Aorta (tissue), 5 donors: ENCODE data around the gene MAPK9. TPM values are rescaled to one million over a fixed set of nuclear protein-coding genes. Genes with fewer than 3 reads are reported as not detected.

Experiments used
- ATAC-seq: fragments of 200-7000 bp; cut with Tn5 transposase; one replicate; pipeline ENCODE4 v1.9.1; 2022; ENCODE audit warnings: moderate library complexity; ENCODE audit not compliant: low FRiP score
- DNase-seq, 2 donors: peaks; one replicate each; pipeline ENCODE4 v3.0.0-alpha.2; 2020
- H3K27ac ChIP-seq, 2 donors: one replicate each; pipeline ENCODE4 v1.5.1; 2013; ENCODE audit warnings: low read length in 2 of 2, mild to moderate bottlenecking in 2 of 2, moderate library complexity in 2 of 2, control low read depth in 1 of 2, inconsistent platforms in 1 of 2, low read depth in 1 of 2
- H3K27me3 ChIP-seq, 2 donors: one replicate each; pipeline ENCODE4 v1.6.1; 2013; ENCODE audit warnings: control low read depth in 1 of 2, low read length in 1 of 2, mild to moderate bottlenecking in 1 of 2, moderate library complexity in 1 of 2; ENCODE audit not compliant: insufficient read depth in 2 of 2, control insufficient read depth in 1 of 2
- H3K36me3 ChIP-seq, 2 donors: one replicate each; pipeline ENCODE4 v1.6.1; 2013; ENCODE audit warnings: control low read depth in 1 of 2, low read length in 1 of 2, mild to moderate bottlenecking in 1 of 2; ENCODE audit not compliant: insufficient read depth in 2 of 2, control insufficient read depth in 1 of 2
- H3K4me1 ChIP-seq, 2 donors: one replicate each; pipeline ENCODE4 v1.6.1; 2013; ENCODE audit warnings: low read length in 2 of 2, control low read depth in 1 of 2, mild to moderate bottlenecking in 1 of 2, moderate library complexity in 1 of 2; ENCODE audit not compliant: insufficient read depth in 2 of 2, control insufficient read depth in 1 of 2
- H3K4me3 ChIP-seq, 2 donors: one replicate each; pipeline ENCODE4 v1.5.1; 2013; ENCODE audit warnings: low read length in 2 of 2, control low read depth in 1 of 2, mild to moderate bottlenecking in 1 of 2
- H3K9me3 ChIP-seq: one replicate; pipeline ENCODE4 v1.6.1; 2013; ENCODE audit warnings: mild to moderate bottlenecking, low read length; ENCODE audit not compliant: control insufficient read depth
- whole genome bisulfite sequencing, 2 donors: extraction: QIAGEN DNeasy Blood & Tissue Kit; methylation state at CpG; one replicate each; pipeline ENCODE4 v1.1.7; 2013; 5-methylcytosine and 5-hydroxymethylcytosine counted together
- intact Hi-C, 2 donors: fragments of 100-400 bp; cut with DNase I; formaldehyde crosslinking; loops; one replicate each; pipeline versions ENCODE4 v1.14.2 to v1.15.0; 2022
- polyA plus RNA-seq, 2 donors: library from polyadenylated mRNA; stranded (reverse); fragments of 200-250 nt; gene quantifications; one replicate each; pipeline ENCODE4 v1.2.3, GENCODE V29; 2013
- total RNA-seq, 2 donors: library from RNA; stranded (reverse); fragmentation: NEBNext Ultra II Directional; extraction: Animal tissue kit (Norgen Biotek cat#: 25700); gene quantifications; one replicate each; pipeline ENCODE4 v1.2.1, GENCODE V29; 2021
- donor health status: healthy with polysubstance abuse.
- donor health status: Bipolar disorder and iron deficiency.
- donor health status: DM: no; HTN: no; CAD: no.
- donor health status: DM: no; HTN: no; CAD: no.
- donor health status: DM: yes; HTN: yes; CAD: no.

Gene MAPK9
- total and polyA plus RNA-seq, 4 donors: 15.8 to 36.4 (median 26.7) TPM

DNA sequence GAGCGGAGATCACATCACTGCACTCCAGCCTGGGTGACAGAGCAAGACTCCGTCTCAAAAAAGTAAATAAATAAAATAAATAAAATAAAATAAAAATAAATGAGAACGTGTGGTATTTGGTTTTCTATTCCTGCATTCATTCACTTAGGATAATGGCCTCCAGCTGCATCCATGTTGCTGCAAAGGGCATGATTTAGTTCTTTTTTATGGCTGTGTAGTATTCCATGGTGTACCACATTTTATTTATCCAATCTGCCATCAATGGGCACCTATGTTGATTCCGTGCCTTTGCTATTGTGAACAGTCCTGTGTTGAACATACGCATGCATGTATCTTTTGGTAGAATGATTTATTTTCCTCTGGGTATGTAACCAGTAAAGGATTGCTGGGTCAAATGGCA, 74.1 kb downstream of the MAPK9 start:
- no peaks in the 10 kb centered on the region for H3K4me1 ChIP-seq
- WGBS, 2 donors: 92 to 94% methylated on average over 5 of the region's 5 CpGs
- H3K27me3 ChIP-seq: no peaks in the 10 kb centered on the region
- peaks cover 22% of the 10 kb centered on the region for H3K9me3 ChIP-seq
- ATAC-seq (no peak), DNase-seq (no peak)
- H3K4me3 ChIP-seq: no peak overlapping the region
- H3K36me3 ChIP-seq: no peaks in the 10 kb centered on the region
- no peak overlapping the region for H3K27ac ChIP-seq
- intact Hi-C loops: no loop called here

DNA sequence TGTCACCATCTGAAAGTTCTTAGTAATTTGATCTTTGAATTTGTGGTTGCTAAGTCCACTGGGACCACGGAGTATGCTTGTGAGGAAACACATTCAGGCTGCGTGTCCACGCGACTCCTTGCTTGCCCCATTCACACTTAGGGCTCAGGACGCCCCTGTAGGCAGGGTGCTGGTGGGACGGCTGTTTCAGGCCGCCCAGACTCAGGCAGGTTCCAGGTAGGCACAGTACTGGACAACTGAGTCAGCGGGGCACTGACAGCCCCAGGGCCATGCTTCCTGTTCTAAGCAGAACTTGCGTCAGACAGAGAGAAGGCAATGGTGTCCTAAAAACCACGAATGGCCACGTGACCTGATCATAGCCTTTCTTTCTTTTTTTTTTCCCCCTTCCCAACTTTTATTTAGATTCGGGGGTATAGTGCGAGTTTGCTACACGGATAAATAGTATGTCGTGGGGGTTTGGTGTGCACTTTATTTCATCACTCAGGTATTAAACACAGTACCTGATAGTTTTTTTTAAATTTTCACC, 75.2 kb downstream of the MAPK9 start:
- no peaks in the 10 kb centered on the region for H3K36me3 ChIP-seq
- intact Hi-C loops: no loop called here
- peaks cover 17% of the 10 kb centered on the region for H3K9me3 ChIP-seq

DNA sequence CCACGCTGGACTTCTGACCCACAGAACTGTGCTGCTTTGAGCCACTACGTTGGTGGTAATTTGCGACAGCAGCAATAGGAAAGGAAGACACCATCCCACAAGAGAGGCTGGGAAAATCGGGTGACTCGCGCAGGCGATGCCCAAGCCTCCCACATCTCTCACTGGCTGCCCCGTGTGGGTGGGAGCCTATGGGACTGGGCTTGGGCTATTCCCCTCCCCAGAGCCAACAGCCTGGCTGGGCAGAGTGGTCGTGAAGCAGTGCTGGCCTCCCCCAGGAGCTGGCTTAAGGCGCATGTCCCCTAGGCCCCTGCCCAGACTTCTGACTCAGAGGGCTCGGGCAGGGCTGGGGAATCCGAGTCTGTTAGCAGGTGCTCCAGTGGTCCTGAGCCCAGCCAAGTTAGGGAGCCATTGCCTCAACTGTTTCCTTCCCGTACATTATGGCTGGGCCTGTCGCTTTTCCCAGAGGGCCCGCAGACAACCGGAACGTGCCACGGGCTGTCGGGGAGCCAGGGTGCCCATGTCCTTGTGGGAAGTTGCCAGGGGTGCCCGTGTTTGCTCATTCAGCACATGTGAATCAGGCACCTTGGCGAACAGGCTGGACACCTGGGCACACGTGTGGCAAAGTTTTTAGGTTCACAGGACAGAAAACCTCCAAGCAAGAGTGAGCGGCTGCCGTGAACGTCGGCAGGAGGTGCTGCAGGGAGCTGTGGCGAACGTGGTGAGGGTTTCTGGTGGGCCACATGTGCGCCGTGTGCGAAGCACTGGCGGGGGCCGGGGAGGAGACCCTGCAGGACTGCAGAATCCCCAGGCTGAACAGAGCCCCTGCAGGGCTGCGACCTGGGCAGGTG, 75.9 kb downstream of the MAPK9 start:
- ATAC-seq (no peak), DNase-seq (no peak)
- H3K27me3 ChIP-seq: no peaks in the 10 kb centered on the region
- H3K4me1 ChIP-seq: no peaks in the 10 kb centered on the region
- peaks cover 17% of the 10 kb centered on the region for H3K9me3 ChIP-seq
- 87 to 88% methylated on average over 34 of the region's 34 CpGs for WGBS, 2 donors
- no peak overlapping the region for H3K27ac ChIP-seq
- intact Hi-C loops: no loop called here
- H3K36me3 ChIP-seq: no peaks in the 10 kb centered on the region
- H3K4me3 ChIP-seq: no peak overlapping the region

More for the DNA sequence above, 75.2 kb downstream of the MAPK9 start:
- Histone ChIP-seq H3K4me1 (no peaks in the 10 kb centered on the region), H3K27me3 (no peaks in the 10 kb centered on the region), H3K27ac (no peak overlapping the region), H3K4me3 (no peak overlapping the region)
- ATAC-seq: no peak
- WGBS, 2 donors: 92 to 93% methylated on average over 15 of the region's 15 CpGs
- no peak for DNase-seq

DNA sequence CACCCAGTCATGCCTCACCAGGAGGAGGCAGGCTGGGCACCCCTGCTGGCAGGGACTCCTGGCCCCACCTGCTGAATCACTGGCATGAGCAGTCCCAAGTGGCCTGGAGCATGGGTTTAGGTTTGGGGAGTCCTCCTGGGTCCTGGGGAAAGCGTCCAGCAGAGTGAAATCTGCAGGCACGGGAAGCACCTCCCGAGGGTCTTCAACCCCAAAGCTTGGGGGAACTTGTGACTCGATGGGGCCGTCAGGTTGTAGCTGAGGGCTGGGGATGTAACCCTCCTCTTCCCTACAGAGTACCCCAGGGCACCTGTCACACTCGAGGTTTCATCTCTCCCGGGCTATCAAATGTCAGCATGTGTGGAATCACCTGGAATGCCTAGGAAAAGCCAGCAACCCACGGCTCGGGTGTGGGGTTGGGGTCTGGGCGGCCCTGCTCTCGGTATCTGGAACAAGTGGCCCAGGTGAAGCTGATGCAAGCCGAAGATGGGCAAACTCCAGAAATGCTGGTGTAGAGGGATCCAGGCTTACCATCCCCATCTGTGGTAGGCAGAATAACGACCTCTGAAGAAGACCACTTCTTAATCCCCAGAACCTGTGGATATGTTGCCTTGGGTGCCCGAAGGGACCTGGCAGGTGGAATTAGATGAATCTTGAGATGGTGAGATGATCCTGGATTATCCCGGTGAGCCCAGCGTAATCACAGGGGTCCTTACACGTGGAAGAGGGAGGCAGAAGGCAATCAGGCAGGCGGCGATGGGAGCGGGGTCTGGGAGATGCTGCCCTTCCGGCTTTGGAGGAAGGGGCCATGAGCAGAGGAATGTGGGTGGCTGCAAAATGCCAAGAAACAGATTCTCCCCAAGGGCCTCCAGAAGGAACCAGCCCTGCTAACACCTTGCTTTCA, 76.8 kb downstream of the MAPK9 start:
- H3K36me3 ChIP-seq: no peaks in the 10 kb centered on the region
- DNase-seq (no peak), ATAC-seq (no peak)
- WGBS, 2 donors: 92 to 93% methylated on average over 21 of the region's 21 CpGs
- H3K4me1 ChIP-seq: no peaks in the 10 kb centered on the region
- H3K9me3 ChIP-seq: peaks cover 12% of the 10 kb centered on the region
- no peak overlapping the region for H3K27ac ChIP-seq
- H3K27me3 ChIP-seq: no peaks in the 10 kb centered on the region
- intact Hi-C loops: no loop called here
- H3K4me3 ChIP-seq: no peak overlapping the region

DNA sequence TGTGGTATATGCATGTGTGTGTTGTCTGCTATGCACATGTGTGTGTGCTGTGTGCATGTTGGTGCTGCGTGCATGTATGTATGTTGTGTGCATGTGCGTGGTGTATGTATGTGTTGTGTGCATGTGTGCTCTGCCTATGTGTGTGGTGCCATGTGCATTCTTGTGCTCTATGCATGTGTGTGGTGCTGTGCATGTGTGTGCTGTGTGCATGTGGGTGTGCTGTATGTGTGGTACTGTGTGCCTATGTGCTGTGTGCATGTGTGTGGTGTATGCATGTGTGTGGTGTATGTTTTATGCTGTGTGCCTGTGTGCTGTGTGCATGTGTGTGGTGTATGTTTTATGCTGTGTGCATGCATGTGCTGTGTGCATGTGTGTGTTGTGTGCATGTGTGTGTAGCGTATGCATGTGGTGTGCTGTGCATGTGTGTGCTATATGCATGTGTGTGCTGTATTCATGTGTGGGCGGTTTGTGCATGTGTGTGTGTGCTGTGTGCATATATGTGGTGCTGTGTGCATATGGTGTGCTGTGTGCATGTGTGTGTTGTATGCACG, 78.2 kb downstream of the MAPK9 start:
- WGBS, 2 donors: 87 to 90% methylated on average over 5 of the region's 5 CpGs
- H3K27me3 ChIP-seq: no peaks in the 10 kb centered on the region
- H3K36me3 ChIP-seq: no peaks in the 10 kb centered on the region
- intact Hi-C loops: no loop called here
- no peak overlapping the region for H3K27ac ChIP-seq
- H3K4me1 ChIP-seq: no peaks in the 10 kb centered on the region
- ATAC-seq: no peak
- no peak overlapping the region for H3K4me3 ChIP-seq
- DNase-seq: no peak
- peaks cover 12% of the 10 kb centered on the region for H3K9me3 ChIP-seq

DNA sequence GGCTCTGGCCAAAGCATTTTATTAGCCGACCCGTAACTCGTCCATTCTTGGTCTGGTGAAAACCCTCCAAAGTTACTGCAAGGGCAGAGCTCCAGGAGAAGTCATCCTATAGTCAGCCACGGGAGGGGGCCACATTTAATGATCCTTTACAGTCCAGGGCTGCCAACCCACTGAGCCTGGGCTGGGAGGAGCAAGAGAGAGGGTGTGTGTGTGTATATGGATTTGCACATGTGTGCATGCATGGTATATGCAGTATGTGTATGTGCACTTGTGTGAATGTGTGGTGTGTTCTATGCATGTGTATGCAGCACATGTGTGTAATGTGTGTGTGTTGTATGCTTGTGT, 78.7 kb downstream of the MAPK9 start:
- H3K36me3 ChIP-seq: no peaks in the 10 kb centered on the region
- H3K27me3 ChIP-seq: no peaks in the 10 kb centered on the region
- no peak overlapping the region for H3K27ac ChIP-seq
- no peak for DNase-seq
- no peak for ATAC-seq
- no peaks in the 10 kb centered on the region for H3K4me1 ChIP-seq
- H3K4me3 ChIP-seq: no peak overlapping the region
- intact Hi-C loops: no loop called here
- WGBS, 2 donors: 1 to 2% methylated on average over 4 of the region's 4 CpGs
- H3K9me3 ChIP-seq: peaks cover 12% of the 10 kb centered on the region

DNA sequence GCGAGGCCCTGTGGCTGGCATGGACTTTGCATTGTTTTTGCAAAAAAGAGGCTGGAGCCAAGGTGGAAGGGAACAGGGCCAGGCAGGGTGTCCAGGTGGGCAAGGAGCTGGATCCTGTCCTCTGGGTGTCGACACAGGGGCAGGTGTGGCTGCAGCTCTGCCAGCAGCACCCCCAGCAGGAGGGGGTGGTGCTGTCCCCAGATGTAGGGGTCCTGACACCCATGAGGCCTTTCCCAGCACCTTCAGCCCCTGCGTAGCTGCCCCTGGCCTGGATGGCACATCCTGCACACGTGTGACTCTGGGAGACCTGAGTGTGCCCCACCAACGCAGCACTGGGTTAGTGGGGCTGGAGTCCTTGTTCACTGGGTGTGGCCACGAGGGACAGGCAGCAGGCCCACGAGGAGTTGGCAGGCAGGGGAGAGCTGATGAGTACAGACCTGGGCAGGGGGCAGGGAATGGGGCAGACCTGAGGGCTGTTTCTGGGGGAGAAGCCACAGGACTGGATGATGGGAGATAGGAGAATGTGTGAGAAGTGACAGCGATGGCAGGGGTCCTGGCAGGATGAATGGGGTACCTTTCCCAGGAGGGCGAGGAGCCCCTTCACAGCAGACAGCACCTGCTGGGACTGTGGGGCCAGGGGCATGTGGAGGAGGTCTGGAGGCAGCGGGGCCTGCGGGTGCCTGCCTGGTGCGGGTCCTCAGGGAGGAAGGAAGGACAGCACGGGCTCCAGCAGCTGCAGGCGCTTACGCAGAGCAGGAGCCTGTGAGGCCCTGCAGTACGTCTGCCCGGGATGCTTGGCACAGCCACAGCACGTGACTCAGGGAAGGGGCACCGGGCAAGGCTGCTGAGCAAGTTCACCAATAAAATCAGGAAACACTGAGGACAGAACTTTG, 79.3 kb downstream of the MAPK9 start:
- Histone ChIP-seq H3K9me3 (peaks cover 12% of the 10 kb centered on the region), H3K36me3 (no peaks in the 10 kb centered on the region), H3K27me3 (no peaks in the 10 kb centered on the region), H3K4me1 (no peaks in the 10 kb centered on the region), H3K27ac (no peak overlapping the region), H3K4me3 (no peak overlapping the region)
- intact Hi-C loops: no loop called here
- DNase-seq: no peak
- 34 to 36% methylated on average over 19 of the region's 19 CpGs for WGBS, 2 donors
- ATAC-seq: no peak

DNA sequence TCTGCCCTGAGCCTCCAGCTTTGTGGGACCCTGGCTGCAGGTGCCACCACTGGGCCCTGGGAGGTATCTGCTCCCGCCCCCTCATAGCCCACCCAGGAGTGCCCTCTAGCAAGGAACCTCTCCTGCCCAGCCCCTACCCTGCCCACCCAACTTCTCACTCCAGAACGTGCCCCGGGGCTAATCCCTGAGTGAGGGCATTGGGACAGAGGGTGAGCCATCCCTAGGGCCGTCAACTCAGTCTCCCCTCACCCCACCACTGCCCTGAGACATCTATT, 80.2 kb downstream of the MAPK9 start:
- no peaks in the 10 kb centered on the region for H3K36me3 ChIP-seq
- intact Hi-C loops: no loop called here
- H3K9me3 ChIP-seq: peaks cover 12% of the 10 kb centered on the region
- H3K27ac ChIP-seq: no peak overlapping the region
- DNase-seq (no peak), ATAC-seq (no peak)
- H3K4me1 ChIP-seq: no peaks in the 10 kb centered on the region
- no peaks in the 10 kb centered on the region for H3K27me3 ChIP-seq
- H3K4me3 ChIP-seq: no peak overlapping the region
- WGBS, 2 donors: 87 to 89% methylated on average over 4 of the region's 4 CpGs
